Heart right ventricle (tissue), 16 donors: ENCODE data around the gene PIRT. TPM values are rescaled to one million over a fixed set of nuclear protein-coding genes. Genes with fewer than 3 reads are reported as not detected.

ENCODE experiments used
- ATAC-seq, 8 donors: fragments of 200-7000 bp; cut with Tn5 transposase; one replicate each; pipeline ENCODE4 v1.9.1; 2020; ENCODE audit warnings: mild to moderate bottlenecking in 8 of 8, moderate library complexity in 8 of 8, moderate number of reproducible peaks in 1 of 8
- DNase-seq, 2 donors: peaks; one replicate each; pipeline ENCODE4 v3.0.0-alpha.2; 2020
- H3K27ac ChIP-seq, 10 donors: fragments of 200-600 bp; sonication (generic) in 2 of 10; one replicate each; pipeline versions ENCODE4 v1.5.0 to v1.8.0; 2020 to 2022; ENCODE audit warnings: mild to moderate bottlenecking in 3 of 10
- H3K27me3 ChIP-seq, 7 donors: fragments of 200-600 bp; one replicate each; pipeline ENCODE4 v1.8.0; 2021 to 2022; ENCODE audit warnings: mild to moderate bottlenecking in 2 of 7
- H3K36me3 ChIP-seq, 9 donors: fragments of 200-600 bp; sonication (generic) in 1 of 9; one replicate each; pipeline versions ENCODE4 v1.5.0 to v1.8.0; 2020 to 2022; ENCODE audit warnings: mild to moderate bottlenecking in 2 of 9
- H3K4me1 ChIP-seq, 9 donors: fragments of 200-600 bp; sonication (generic) in 1 of 9; one replicate each; pipeline versions ENCODE4 v1.5.0 to v1.8.0; 2020 to 2022; ENCODE audit warnings: mild to moderate bottlenecking in 4 of 9
- H3K4me3 ChIP-seq, 10 donors: fragments of 200-600 bp; sonication (generic) in 2 of 10; one replicate each; pipeline versions ENCODE4 v1.5.0 to v1.8.0; 2020 to 2022; ENCODE audit warnings: mild to moderate bottlenecking in 7 of 10, moderate library complexity in 2 of 10
- H3K9me3 ChIP-seq, 11 donors: fragments of 200-600 bp in 10 of 11; sonication (generic) in 2 of 11; one replicate each; pipeline versions ENCODE4 v1.5.0 to v1.8.0; 2013 to 2022; ENCODE audit warnings: mild to moderate bottlenecking in 2 of 11, control low read depth in 1 of 11, moderate library complexity in 1 of 11
- CTCF ChIP-seq, 9 donors: fragments of 200-600 bp; sonication (generic) in 2 of 9; IDR thresholded peaks; one replicate each; pipeline versions ENCODE4 v1.5.0 to v1.8.0; 2021 to 2022; ENCODE audit warnings: antibody characterized with exemption in 9 of 9, mild to moderate bottlenecking in 5 of 9, moderate library complexity in 1 of 9
- WGBS, 2 donors: extraction: QIAGEN DNeasy Blood & Tissue Kit; methylation state at CpG; one replicate each; pipeline ENCODE4 v1.1.7; 2013; ENCODE audit warnings: inconsistent platforms in 1 of 2; 5-methylcytosine and 5-hydroxymethylcytosine counted together
- intact Hi-C, 10 donors: fragments of 100-400 bp; cut with DNase I; formaldehyde crosslinking; loops; one replicate each; pipeline versions ENCODE4 v1.11.1 to v1.14.2; 2022
- polyA plus RNA-seq, 2 donors: library from polyadenylated mRNA; stranded (reverse); fragments of 200-250 nt; gene quantifications; one replicate each; pipeline ENCODE4 v1.2.3, GENCODE V29; 2013
- total RNA-seq, 10 donors: library from RNA; stranded (reverse); fragmentation: NEBNext Ultra II Directional in 3 of 10; extraction: Animal tissue kit (Norgen Biotek cat#: 25700) in 3 of 10; gene quantifications; one replicate each; pipeline versions ENCODE4 v1.2.1 to v1.2.4, GENCODE V29; 2021 to 2023
- donor health status: Arrhythmogenic right ventricular cardiomyopathy.
- donor health status: ischemic (EF 13 %, LVEDD 7.1; RV severe dilation, severe dysfunction).
- donor health status: healthy with polysubstance abuse.
- donor health status: DM: no; HTN: yes; CAD: no.
- donor health status: DM: no; HTN: no; CAD: no.
- donor health status: ischemic (EF 25% LVEDD 6.9; RV normal size, moderate dysfunction).
- donor health status: ischemic (EF 25% LVEDD 5.7; RV mildly dilated, moderate dysfunction).
- donor health status: healthy.
- donor health status: DM: yes; HTN: yes; CAD: no.
- donor health status: Ischemic cardiomyopathy.
- donor health status: ischemic (EF 35%, LVEDD 5.7; RV mildly dilated, moderate dysfunction).
- donor health status: nonischemic (EF 11% LVEDD 7.7; RV severe dilation, severe dysfunction).
- donor health status: DM: yes; HTN: yes; CAD: no.
- donor health status: PGD.
- donor health status: ischemic (EF 29% LVEDD 5.4; RV normal size, mild dysfunction).
- donor health status: nonischemic (EF 23%, LVEDD 6.1; RV moderate dilation, normal function).

Gene PIRT
- total and polyA plus RNA-seq, 12 donors: not detected

GRCh38 chr17:10790491-10791401, 47.1 kb downstream of the PIRT start:
- no peaks in the 10 kb centered on the region for H3K36me3 ChIP-seq
- peak in 4 of 8 donors; percentile 25 to 56 (median 44) for ATAC-seq
- H3K27me3 ChIP-seq: no peaks in the 10 kb centered on the region
- 74 to 77% methylated on average over 9 of the region's 9 CpGs for WGBS, 2 donors
- intact Hi-C loops: no loop called here
- no peak for DNase-seq
- H3K9me3 ChIP-seq: no peaks in the 10 kb centered on the region
- H3K4me3 ChIP-seq: no peak overlapping the region
- H3K27ac ChIP-seq: no peak overlapping the region
- no peak for TF ChIP-seq CTCF (IDR thresholded peaks at IDR 0.05)
- peaks cover 0 to 13% (median 3%) of the 10 kb centered on the region in 9 donors for H3K4me1 ChIP-seq

DNA sequence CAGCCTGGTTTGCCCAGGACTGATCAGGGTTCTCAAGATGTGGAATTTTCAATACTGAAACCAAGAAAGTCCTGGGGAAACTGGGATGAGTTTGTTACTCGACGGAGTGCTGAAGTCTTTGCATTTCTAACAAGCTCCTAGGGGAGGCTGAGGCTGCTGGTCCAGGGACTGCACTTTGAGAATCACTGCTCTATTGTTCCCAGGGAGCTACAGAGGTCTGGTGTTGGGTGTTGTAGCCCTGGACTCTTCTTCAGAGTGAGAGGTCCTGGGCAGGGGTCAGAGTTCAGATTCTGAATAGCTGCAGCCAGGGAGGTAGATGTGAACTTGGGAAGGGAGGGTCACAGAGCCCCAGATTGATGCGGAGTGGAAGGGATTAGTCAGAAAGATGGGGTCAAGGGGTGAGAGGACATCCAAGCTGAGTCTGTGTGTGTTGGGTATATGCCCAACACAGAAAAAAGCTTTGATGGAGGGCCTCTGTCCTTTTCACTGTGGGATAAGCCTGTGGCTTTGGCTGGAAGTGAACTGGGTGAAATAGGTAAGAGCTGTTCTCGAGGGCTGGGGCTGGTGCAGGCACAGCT, 48.1 kb downstream of the PIRT start:
- peaks cover 0 to 13% (median 3%) of the 10 kb centered on the region in 9 donors for H3K4me1 ChIP-seq
- TF ChIP-seq CTCF (IDR thresholded peaks at IDR 0.05): no peak
- DNase-seq (no peak), ATAC-seq (no peak)
- no peaks in the 10 kb centered on the region for H3K27me3 ChIP-seq
- H3K9me3 ChIP-seq: no peaks in the 10 kb centered on the region
- no peak overlapping the region for H3K27ac ChIP-seq
- H3K36me3 ChIP-seq: no peaks in the 10 kb centered on the region
- H3K4me3 ChIP-seq: no peak overlapping the region
- intact Hi-C loops: no loop called here
- WGBS, 2 donors: 72 to 80% methylated on average over 4 of the region's 4 CpGs

GRCh38 chr17:10787306-10788045, 50.4 kb downstream of the PIRT start:
- peaks cover 0 to 9% (median 0%) of the 10 kb centered on the region in 11 donors for H3K9me3 ChIP-seq
- no peak for DNase-seq
- H3K27ac ChIP-seq: no peak overlapping the region
- H3K4me1 ChIP-seq: peaks cover 0 to 13% (median 3%) of the 10 kb centered on the region in 9 donors
- no peak for ATAC-seq
- TF ChIP-seq CTCF (IDR thresholded peaks at IDR 0.05): no peak
- intact Hi-C loops: no loop called here
- 91 to 92% methylated on average over 5 of the region's 5 CpGs for WGBS, 2 donors
- no peaks in the 10 kb centered on the region for H3K36me3 ChIP-seq
- no peak overlapping the region for H3K4me3 ChIP-seq
- no peaks in the 10 kb centered on the region for H3K27me3 ChIP-seq

DNA sequence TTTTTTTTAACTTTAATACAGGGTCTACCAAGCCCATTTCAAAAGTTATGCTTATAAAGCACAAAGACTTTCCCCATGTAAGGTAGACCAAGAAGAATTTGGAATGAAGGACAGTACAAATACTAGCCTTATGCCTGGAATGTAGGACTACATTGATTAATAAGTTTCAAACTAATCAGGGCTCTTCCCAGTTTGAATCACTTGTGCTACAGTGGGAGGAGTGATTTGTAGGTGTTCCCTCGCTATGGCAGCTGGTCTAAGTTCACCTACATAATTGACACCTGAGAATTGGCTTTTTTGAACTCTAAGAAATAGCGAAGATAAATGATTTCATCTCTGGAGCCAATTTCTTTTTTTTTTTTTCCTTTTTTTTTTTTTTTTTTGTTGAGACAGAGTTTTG, 52.6 kb downstream of the PIRT start:
- Histone ChIP-seq H3K27me3 (no peaks in the 10 kb centered on the region), H3K4me1 (peaks cover 0 to 7% (median under 1%) of the 10 kb centered on the region in 9 donors), H3K4me3 (no peak overlapping the region), H3K9me3 (peaks cover 0 to 24% (median 0%) of the 10 kb centered on the region in 11 donors), H3K27ac (no peak overlapping the region), H3K36me3 (no peaks in the 10 kb centered on the region)
- WGBS, 2 donors: 91 to 95% methylated on average over 2 of the region's 2 CpGs
- intact Hi-C loops: no loop called here
- no peak for ATAC-seq
- TF ChIP-seq CTCF (IDR thresholded peaks at IDR 0.05): no peak
- no peak for DNase-seq
